Neural cell (in vitro differentiated cells): ENCODE data around the gene ATXN7L3. TPM values are rescaled to one million over a fixed set of nuclear protein-coding genes. Genes with fewer than 3 reads are reported as not detected.

Experiments
- H2AFZ ChIP-seq: fragments of 200-600, 300-800 bp; sonication (generic), shearing (Covaris generic); 2 replicates; pipeline ENCODE4 v1.6.0; 2014; ENCODE audit warnings: low read depth, mild to moderate bottlenecking, antibody characterized with exemption, low read length, moderate library complexity
- H3F3A ChIP-seq: fragments of 200-600 bp; shearing (Covaris generic); 2 replicates; pipeline ENCODE4 v1.6.1; 2016; ENCODE audit warnings: mild to moderate bottlenecking, moderate library complexity, mixed read lengths, antibody characterized with exemption, low read length; ENCODE audit not compliant: insufficient read depth, poor library complexity, severe bottlenecking
- H3K27ac ChIP-seq: fragments of 200-600, 300-800 bp; sonication (generic), shearing (Covaris generic); 2 replicates; pipeline ENCODE4 v1.5.1; 2014; ENCODE audit warnings: mild to moderate bottlenecking, low read length, moderate library complexity
- H3K27me3 ChIP-seq: fragments of 300-800, 200-600 bp; sonication (generic), shearing (Covaris generic); 2 replicates; pipeline ENCODE4 v1.6.0; 2014; ENCODE audit warnings: mild to moderate bottlenecking, low read depth, low read length, moderate library complexity; ENCODE audit not compliant: insufficient read depth
- H3K36me3 ChIP-seq: fragments of 300-800, 200-600 bp; sonication (generic), shearing (Covaris generic); 2 replicates; pipeline ENCODE4 v1.5.1; 2014; ENCODE audit warnings: mild to moderate bottlenecking, antibody characterized with exemption, low read length, moderate library complexity; ENCODE audit not compliant: insufficient read depth
- H3K4me2 ChIP-seq: fragments of 300-800, 200-600 bp; sonication (generic), shearing (Covaris generic); 2 replicates; pipeline ENCODE4 v1.6.0; 2014; ENCODE audit warnings: mild to moderate bottlenecking, low read length
- H3K4me3 ChIP-seq: fragments of 300-800, 200-600 bp; sonication (generic), shearing (Covaris generic); 2 replicates; pipeline ENCODE4 v1.5.1; 2014; ENCODE audit warnings: mild to moderate bottlenecking, low read length, moderate library complexity
- H3K79me2 ChIP-seq: fragments of 200-600 bp; shearing (Covaris generic); replicated peaks from 2 replicates; pipeline ENCODE4 v1.6.0; 2014; ENCODE audit warnings: mild to moderate bottlenecking, low read length, moderate library complexity; ENCODE audit not compliant: insufficient read depth
- H3K9ac ChIP-seq: fragments of 300-800, 200-600 bp; sonication (generic), shearing (Covaris generic); 2 replicates; pipeline ENCODE4 v1.6.1; 2016; ENCODE audit warnings: mild to moderate bottlenecking, low read length, mixed read lengths
- H3K9me2 ChIP-seq: fragments of 200-600 bp; shearing (Covaris generic); 2 replicates; pipeline ENCODE4 v1.6.1; 2016; ENCODE audit warnings: mild to moderate bottlenecking, low read length, mixed read lengths; ENCODE audit not compliant: insufficient read depth
- H3K9me3 ChIP-seq: fragments of 200-600, 300-800 bp; sonication (generic), shearing (Covaris generic); 2 replicates; pipeline ENCODE4 v1.6.1; 2016; ENCODE audit warnings: mild to moderate bottlenecking, mixed run types, low read length, moderate library complexity, mixed read lengths
- H4K20me1 ChIP-seq: fragments of 200-600 bp; shearing (Covaris generic); 2 replicates; pipeline ENCODE4 v1.6.1; 2016; ENCODE audit warnings: mild to moderate bottlenecking, mixed run types; ENCODE audit not compliant: insufficient read depth
- CTCF ChIP-seq: fragments of 450-650 bp; IDR thresholded peaks from 2 replicates; pipeline ENCODE4 v1.5.1; 2014; ENCODE audit warnings: antibody characterized with exemption, mild to moderate bottlenecking, moderate library complexity; ENCODE audit not compliant: poor library complexity, severe bottlenecking
- EP300 ChIP-seq: fragments of 450-650 bp; conservative IDR thresholded peaks from 2 replicates; pipeline ENCODE4 v1.6.1; 2014; ENCODE audit warnings: antibody characterized with exemption, mild to moderate bottlenecking, moderate library complexity; ENCODE audit not compliant: poor library complexity, severe bottlenecking
- EZH2 ChIP-seq: fragments of 200-600, 300-800 bp; shearing (Covaris generic), sonication (generic); IDR thresholded peaks from 2 replicates; pipeline ENCODE4 v1.6.1; 2014; ENCODE audit warnings: antibody characterized with exemption, low read length, borderline replicate concordance, mild to moderate bottlenecking; ENCODE audit not compliant: insufficient read depth, poor library complexity, severe bottlenecking
- MXI1 ChIP-seq: fragments of 450-650 bp; conservative IDR thresholded peaks from 2 replicates; pipeline ENCODE4 v1.6.1; 2014; ENCODE audit warnings: antibody characterized with exemption, mild to moderate bottlenecking; ENCODE audit not compliant: poor library complexity, severe bottlenecking
- RAD21 ChIP-seq: fragments of 450-650 bp; conservative IDR thresholded peaks from 2 replicates; pipeline ENCODE4 v1.6.1; 2014; ENCODE audit warnings: antibody characterized with exemption, mild to moderate bottlenecking, moderate library complexity
- REST ChIP-seq: IDR thresholded peaks from 2 replicates; pipeline ENCODE4 v1.6.1; 2012; ENCODE audit warnings: borderline replicate concordance
- SMC3 ChIP-seq: fragments of 450-650 bp; conservative IDR thresholded peaks from 2 replicates; pipeline ENCODE4 v1.6.1; 2014; ENCODE audit warnings: antibody characterized with exemption, mild to moderate bottlenecking, moderate library complexity; ENCODE audit not compliant: poor library complexity
- TAF1 ChIP-seq: IDR thresholded peaks from 2 replicates; pipeline ENCODE4 v1.6.1; 2012; ENCODE audit warnings: low read depth
- polyA plus RNA-seq: library from polyadenylated mRNA; depleted of rRNA; stranded (reverse); fragments of >200 nt; gene quantifications from 2 replicates; pipeline ENCODE4 v1.2.3, GENCODE V29; 2014

Gene ATXN7L3
- polyA plus RNA-seq, 1 donor from 2014 or later: 97.2 TPM

GRCh38 chr17:44176671-44177501 lies 22.8 kb downstream of the ATXN7L3 start:
- Histone ChIP-seq H3K4me2 (no peak overlapping the region), H3K9me3 (no peaks in the 10 kb centered on the region), H3F3A (no peaks in the 10 kb centered on the region), H3K79me2 (no peaks in the 10 kb centered on the region), H3K27ac (no peak overlapping the region), H3K9ac (no peak overlapping the region), H3K9me2 (no peaks in the 10 kb centered on the region), H2AFZ (no peak overlapping the region), H3K27me3 (no peaks in the 10 kb centered on the region), H4K20me1 (no peaks in the 10 kb centered on the region), H3K4me3 (no peak overlapping the region), H3K36me3 (no peaks in the 10 kb centered on the region)
- TF ChIP-seq REST (no peak), SMC3 (no peak), EZH2 (no peak), EP300 (no peak), RAD21 (no peak), CTCF (no peak), TAF1 (no peak), MXI1 (no peak)

- H3F3A ChIP-seq: no peaks in the 10 kb centered on the region
- no peak for TF ChIP-seq TAF1
- H3K9ac ChIP-seq: no peak overlapping the region
- H3K9me3 ChIP-seq: no peaks in the 10 kb centered on the region
- no peaks in the 10 kb centered on the region for H3K27me3 ChIP-seq
- H3K27ac ChIP-seq: no peak overlapping the region
- H4K20me1 ChIP-seq: no peaks in the 10 kb centered on the region
- no peaks in the 10 kb centered on the region for H3K36me3 ChIP-seq
- no peaks in the 10 kb centered on the region for H3K79me2 ChIP-seq
- no peak overlapping the region for H3K4me3 ChIP-seq
- no peaks in the 10 kb centered on the region for H3K9me2 ChIP-seq
- H2AFZ ChIP-seq: no peak overlapping the region
- H3K4me2 ChIP-seq: no peak overlapping the region
Observed at GRCh38 chr17:44176257-44176656, 23.4 kb downstream of the ATXN7L3 start.
